ENCODE data around the gene GAB3. TPM values are rescaled to one million over a fixed set of nuclear protein-coding genes. Genes with fewer than 3 reads are reported as not detected.
A peak's percentile ranks its signal among the peaks of the same experiment; 100 is the strongest.

The GAB3 gene
- total and polyA plus RNA-seq, 9 of the 15 experiments (the other 6 are each of a cell fraction or from before 2014, with no cell fraction given) = 16.1 to 31.4 (median 20.2) TPM

GRCh38 chrX:154750301-154751202 lies at the start of gene GAB3 (continued):
- no peak for TF ChIP-seq STAT6 (CRISPR knock-in tag; IDR thresholded peaks at IDR 0.05)
- TF ChIP-seq NR2C1 (IDR thresholded peaks at IDR 0.05) = no peak
- TF ChIP-seq NR2C1 (tag; IDR thresholded peaks at IDR 0.05) = no peak
- TF ChIP-seq HMGN3 (IDR thresholded peaks at IDR 0.05; ENCODE audit: borderline replicate concordance, extremely low read depth, insufficient read length, low read depth, low read length) = no peak
- TF ChIP-seq EHMT2 (IDR thresholded peaks at IDR 0.05) = no peak
- no peak for TF ChIP-seq TRIM24 (IDR thresholded peaks at IDR 0.05)
- no peak for TF ChIP-seq ZNF655 (CRISPR knock-in tag; IDR thresholded peaks at IDR 0.05)
- TF ChIP-seq HOXB6 (CRISPR knock-in tag; IDR thresholded peaks at IDR 0.05; ENCODE audit: borderline replicate concordance) = no peak
- no peak for TF ChIP-seq ZNF324 (CRISPR knock-in tag; IDR thresholded peaks at IDR 0.05)
- peak; percentile 14 for TF ChIP-seq TAF1 (IDR thresholded peaks at IDR 0.05; ENCODE audit: control insufficient read depth, extremely low read depth, insufficient read depth, low read length, severe bottlenecking)
- TF ChIP-seq ZNF277 (CRISPR knock-in tag; IDR thresholded peaks at IDR 0.05; ENCODE audit: borderline replicate concordance) = no peak
- no peak for TF ChIP-seq ZNF436 (CRISPR knock-in tag; IDR thresholded peaks at IDR 0.05)
- TF ChIP-seq HDGF (IDR thresholded peaks at IDR 0.05) = no peak
- TF ChIP-seq KDM2B (CRISPR knock-in tag; IDR thresholded peaks at IDR 0.05) = no peak
- peak; percentile 28 for TF ChIP-seq BRD9 (IDR thresholded peaks at IDR 0.05; ENCODE audit: low read depth, partially characterized antibody)
- no peak for TF ChIP-seq TRIM28 (IDR thresholded peaks at IDR 0.05)
- peak; percentile 52; the same call in 1 of the 2 replicates for TF ChIP-seq ZBTB7A (IDR thresholded peaks at IDR 0.05; ENCODE audit: borderline replicate concordance, control insufficient read depth, low read depth, low read length)
- TF ChIP-seq YY1 (IDR thresholded peaks at IDR 0.05; ENCODE audit: borderline replicate concordance in 1 of 3, control insufficient read depth in 1 of 3, extremely low read depth in 1 of 3, insufficient read depth in 3 of 3, insufficient read length in 1 of 3, insufficient replicate concordance in 2 of 3, low read depth in 1 of 3, low read length in 2 of 3) = peak in 1 of 3 experiments; percentile 9

All from K562 (cell line).